CD4-positive, alpha-beta T cell treated with Interleukin-4 for 4 hours (primary cell): ENCODE data around the gene TSHZ1.

ENCODE experiments used
- DNase-seq: peaks from one replicate; pipeline ENCODE4 v3.0.0-alpha.2; 2020

Gene TSHZ1

GRCh38 chr18:75223687-75224347 is 13.2 kb downstream of the TSHZ1 start:
- DNase-seq: no peak

- no peak for DNase-seq
These were observed 15.8 kb downstream of the TSHZ1 start for GRCh38 chr18:75226286-75226955.

GRCh38 chr18:75226956-75227316 is 16.3 kb downstream of the TSHZ1 start:
- no peak for DNase-seq

- no peak for DNase-seq
These were observed 17.1 kb downstream of the TSHZ1 start for GRCh38 chr18:75227535-75228296.

- DNase-seq: no peak
These were observed 18.4 kb downstream of the TSHZ1 start for GRCh38 chr18:75228967-75229366.

GRCh38 chr18:75229437-75229836 is 18.8 kb downstream of the TSHZ1 start:
- no peak for DNase-seq

- DNase-seq: no peak
These were observed 19.8 kb downstream of the TSHZ1 start for GRCh38 chr18:75230163-75231052.

GRCh38 chr18:75231053-75231406 is 20.4 kb downstream of the TSHZ1 start:
- no peak for DNase-seq

GRCh38 chr18:75234901-75235300 is 24.3 kb downstream of the TSHZ1 start:
- DNase-seq: no peak

GRCh38 chr18:75235896-75236295 is 25.3 kb downstream of the TSHZ1 start:
- DNase-seq: no peak

GRCh38 chr18:75238100-75238499 is 27.5 kb downstream of the TSHZ1 start:
- no peak for DNase-seq

- no peak for DNase-seq
These were observed 28.2 kb downstream of the TSHZ1 start for GRCh38 chr18:75238786-75239185.

- no peak for DNase-seq
These were observed 29.8 kb downstream of the TSHZ1 start for GRCh38 chr18:75240433-75240832.

- no peak for DNase-seq
These were observed 31.1 kb downstream of the TSHZ1 start for GRCh38 chr18:75241705-75242104.

GRCh38 chr18:75244351-75245313 is 34.0 kb downstream of the TSHZ1 start:
- peak; percentile 13 for DNase-seq

GRCh38 chr18:75246721-75247610 is 36.4 kb downstream of the TSHZ1 start:
- DNase-seq: no peak

- peak; percentile 64 for DNase-seq
These were observed 37.2 kb downstream of the TSHZ1 start for GRCh38 chr18:75247611-75248421.

- DNase-seq: no peak
These were observed 38.0 kb downstream of the TSHZ1 start for GRCh38 chr18:75248426-75249174.

GRCh38 chr18:75249175-75249518 is 38.5 kb downstream of the TSHZ1 start:
- DNase-seq: no peak
